ENCODE measurements around the gene FADS2.

The FADS2 gene

DNA sequence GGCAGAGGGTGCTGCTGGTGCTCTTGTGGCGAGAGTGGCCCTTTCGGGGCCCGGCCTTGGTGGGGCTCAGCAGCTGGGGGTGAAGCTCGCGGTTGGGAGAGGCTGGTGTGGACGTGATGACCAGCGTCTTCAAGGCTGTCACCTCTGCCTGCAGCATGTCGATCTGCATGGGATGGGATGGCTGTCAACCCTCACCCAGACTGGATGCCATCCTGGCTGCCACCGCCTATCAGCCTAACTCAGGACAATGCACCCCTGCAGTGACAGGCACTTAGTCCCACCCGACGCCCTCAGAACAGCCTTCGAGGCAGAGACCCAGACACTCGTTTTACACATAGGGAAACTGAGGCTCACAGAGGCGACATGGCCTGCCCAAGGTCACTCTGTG is 78.4 kb downstream of the FADS2 start:
- no peak for DNase-seq
- H3K36me3 ChIP-seq: no peaks in the 10 kb centered on the region

DNA sequence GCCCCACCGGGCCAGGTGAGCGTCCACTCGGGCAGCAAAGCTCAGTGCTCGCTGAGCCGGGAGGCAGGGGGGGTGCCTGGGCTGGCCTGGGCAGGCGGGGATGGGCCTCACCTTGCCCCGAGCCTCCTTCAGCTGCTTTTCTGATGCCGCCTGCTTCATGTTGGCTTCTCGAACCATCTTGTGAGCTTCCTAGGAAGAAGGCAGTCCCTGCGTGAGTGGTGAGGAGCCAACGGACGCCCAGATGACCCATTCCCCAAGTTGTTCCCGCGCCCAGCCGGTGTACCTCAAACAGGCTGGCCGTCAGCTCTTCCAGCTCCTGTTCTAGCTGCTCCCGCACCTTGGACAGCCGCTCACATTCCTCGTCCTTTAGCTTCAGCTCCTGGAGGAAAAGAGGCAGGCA is 79.2 kb downstream of the FADS2 start:
- no peak for DNase-seq
- H3K27ac ChIP-seq: no peak overlapping the region
- TF ChIP-seq, protein P1, sequence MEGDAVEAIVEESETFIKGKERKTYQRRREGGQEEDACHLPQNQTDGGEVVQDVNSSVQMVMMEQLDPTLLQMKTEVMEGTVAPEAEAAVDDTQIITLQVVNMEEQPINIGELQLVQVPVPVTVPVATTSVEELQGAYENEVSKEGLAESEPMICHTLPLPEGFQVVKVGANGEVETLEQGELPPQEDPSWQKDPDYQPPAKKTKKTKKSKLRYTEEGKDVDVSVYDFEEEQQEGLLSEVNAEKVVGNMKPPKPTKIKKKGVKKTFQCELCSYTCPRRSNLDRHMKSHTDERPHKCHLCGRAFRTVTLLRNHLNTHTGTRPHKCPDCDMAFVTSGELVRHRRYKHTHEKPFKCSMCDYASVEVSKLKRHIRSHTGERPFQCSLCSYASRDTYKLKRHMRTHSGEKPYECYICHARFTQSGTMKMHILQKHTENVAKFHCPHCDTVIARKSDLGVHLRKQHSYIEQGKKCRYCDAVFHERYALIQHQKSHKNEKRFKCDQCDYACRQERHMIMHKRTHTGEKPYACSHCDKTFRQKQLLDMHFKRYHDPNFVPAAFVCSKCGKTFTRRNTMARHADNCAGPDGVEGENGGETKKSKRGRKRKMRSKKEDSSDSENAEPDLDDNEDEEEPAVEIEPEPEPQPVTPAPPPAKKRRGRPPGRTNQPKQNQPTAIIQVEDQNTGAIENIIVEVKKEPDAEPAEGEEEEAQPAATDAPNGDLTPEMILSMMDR (IDR thresholded peaks at IDR 0.05; ENCODE audit: low read depth, low read length): no peak
- no peaks in the 10 kb centered on the region for H3K27me3 ChIP-seq (ENCODE audit: insufficient read depth, low read depth, severe bottlenecking)
- no peaks in the 10 kb centered on the region for H3K36me3 ChIP-seq
- H3K4me3 ChIP-seq (ENCODE audit: low read depth, low read length): no peak overlapping the region
- H3K9me3 ChIP-seq (ENCODE audit: severe bottlenecking): no peaks in the 10 kb centered on the region

More for the DNA sequence above, 78.4 kb downstream of the FADS2 start:
- Histone ChIP-seq H3K4me3 (ENCODE audit: low read depth, low read length) (no peak overlapping the region), H3K27me3 (ENCODE audit: insufficient read depth, low read depth, severe bottlenecking) (no peaks in the 10 kb centered on the region), H3K9me3 (ENCODE audit: severe bottlenecking) (no peaks in the 10 kb centered on the region), H3K27ac (no peak overlapping the region)
- TF ChIP-seq, protein P1 (IDR thresholded peaks at IDR 0.05; ENCODE audit: low read depth, low read length): no peak

DNA sequence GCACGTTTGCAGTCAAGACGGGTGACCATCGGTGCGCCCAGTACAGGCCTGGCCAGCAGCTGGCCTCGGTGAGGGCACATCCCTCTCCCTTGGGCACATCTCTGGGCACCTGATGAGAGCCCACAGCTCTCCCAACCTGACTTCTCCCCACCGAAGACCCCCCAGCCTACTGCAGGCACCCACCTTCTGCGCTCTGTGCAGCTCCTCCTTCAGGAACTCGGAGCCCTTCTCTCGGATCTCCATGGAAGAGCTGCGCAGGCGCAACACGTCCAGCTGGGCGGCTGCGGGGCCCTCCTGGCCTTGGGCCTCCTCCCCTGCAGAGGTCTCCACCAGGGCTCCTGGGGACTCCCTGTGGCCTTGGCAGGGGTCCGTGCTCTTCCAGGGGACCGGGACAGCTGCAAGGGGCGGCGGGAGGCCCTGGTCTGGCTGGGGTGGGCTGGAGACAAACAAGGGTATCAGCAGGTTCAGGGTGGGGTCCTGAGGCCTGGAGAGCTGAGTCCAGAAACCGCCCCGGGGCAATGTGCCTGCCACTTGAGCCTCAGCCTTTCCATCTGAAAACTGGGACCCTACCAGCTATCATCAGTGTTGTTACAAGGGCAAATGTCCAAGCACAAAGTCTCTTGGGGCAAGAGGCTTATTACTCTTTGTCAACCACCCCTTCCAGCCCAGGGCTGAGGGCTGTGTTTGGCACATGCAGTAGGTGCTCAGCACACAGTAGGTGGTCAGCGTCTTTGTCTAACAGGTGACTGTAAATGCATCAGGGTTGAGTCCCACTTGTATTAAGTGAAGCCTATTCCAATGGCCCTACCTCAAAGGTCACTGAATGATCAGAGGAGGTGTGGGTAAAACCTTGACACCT is 80.0 kb downstream of the FADS2 start:
- Histone ChIP-seq H3K36me3 (no peaks in the 10 kb centered on the region), H3K4me3 (ENCODE audit: low read depth, low read length) (no peak overlapping the region), H3K27ac (no peak overlapping the region), H3K9me3 (ENCODE audit: severe bottlenecking) (no peaks in the 10 kb centered on the region), H3K27me3 (ENCODE audit: insufficient read depth, low read depth, severe bottlenecking) (no peaks in the 10 kb centered on the region)
- TF ChIP-seq, protein P1 (IDR thresholded peaks at IDR 0.05; ENCODE audit: low read depth, low read length): no peak
- no peak for DNase-seq

DNA sequence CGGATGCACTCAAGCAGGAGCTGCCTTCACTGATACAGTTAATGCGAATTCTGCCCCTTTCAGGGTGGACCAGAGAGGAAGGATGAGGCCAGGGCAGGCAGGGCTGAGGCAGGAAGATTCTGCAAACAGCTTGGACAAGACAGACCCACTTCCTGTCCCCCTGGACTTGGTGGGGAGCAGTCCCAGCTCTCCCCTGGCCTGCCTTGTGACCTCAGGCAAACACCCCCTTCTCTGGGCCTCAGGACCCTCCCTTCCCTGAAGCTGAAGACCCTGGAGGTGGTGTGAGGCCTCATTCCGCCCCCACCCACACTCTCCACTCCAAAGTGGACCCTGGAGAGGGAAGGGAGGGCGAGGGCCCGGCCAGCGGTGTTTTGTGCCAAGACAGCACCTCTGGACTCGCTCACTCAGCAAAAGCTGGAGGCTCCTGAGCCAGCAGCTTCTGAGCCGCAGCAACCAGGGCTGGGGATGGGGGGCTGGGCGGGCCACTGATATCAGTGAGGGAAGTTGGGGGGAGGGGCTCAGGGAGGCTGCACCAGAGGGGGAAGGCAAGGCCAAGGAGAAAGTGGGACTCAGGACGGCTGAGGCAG is 80.7 kb downstream of the FADS2 start:
- Histone ChIP-seq H3K4me3 (ENCODE audit: low read depth, low read length) (no peak overlapping the region), H3K27me3 (ENCODE audit: insufficient read depth, low read depth, severe bottlenecking) (no peaks in the 10 kb centered on the region), H3K27ac (no peak overlapping the region), H3K36me3 (no peaks in the 10 kb centered on the region), H3K9me3 (ENCODE audit: severe bottlenecking) (no peaks in the 10 kb centered on the region)
- TF ChIP-seq, protein P1 (IDR thresholded peaks at IDR 0.05; ENCODE audit: low read depth, low read length): no peak
- DNase-seq: no peak

DNA sequence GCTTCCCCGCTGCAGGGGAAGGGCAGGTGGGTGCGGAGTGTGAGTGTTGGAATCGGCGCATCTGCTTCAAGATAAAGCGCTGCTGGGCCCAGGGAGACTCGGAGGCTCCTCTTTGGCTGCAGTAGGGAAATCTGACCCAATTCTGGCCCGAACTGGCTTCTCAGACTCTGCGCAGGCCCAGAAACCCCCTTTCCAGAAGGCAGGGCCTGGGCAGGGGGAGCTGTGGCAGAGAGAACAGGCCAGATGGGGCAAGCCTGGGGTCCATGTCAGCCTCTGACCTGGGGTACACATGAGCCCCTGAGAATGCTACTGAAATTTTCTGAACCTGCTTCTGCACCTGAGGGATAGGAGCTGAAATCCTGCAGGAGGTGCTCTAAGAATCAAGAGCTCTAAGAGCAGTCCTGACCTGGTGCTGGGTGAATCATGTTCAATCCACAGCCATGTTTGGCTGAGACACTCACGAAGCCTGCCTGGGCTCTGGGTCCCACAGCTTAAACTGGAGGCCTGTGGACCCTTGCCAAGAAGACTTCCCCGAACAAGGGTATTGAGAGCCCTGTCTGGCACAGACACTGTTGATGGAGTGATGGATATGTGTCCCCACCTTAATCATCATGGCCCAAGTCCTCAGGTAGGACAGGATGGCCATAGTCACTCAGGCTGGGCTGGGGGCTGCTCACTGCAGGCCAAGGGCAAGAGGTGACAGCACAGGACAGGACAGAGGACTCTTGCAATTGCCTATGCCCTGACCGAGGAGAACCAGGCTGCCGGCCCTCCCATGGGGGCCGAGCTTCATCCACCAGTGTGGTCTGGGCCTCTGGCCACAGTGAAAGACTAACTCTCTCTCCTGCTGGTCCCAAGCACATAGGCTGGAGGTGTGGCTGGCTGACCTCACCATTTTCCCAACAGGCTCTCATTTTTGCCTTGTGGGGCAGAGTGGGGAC is 82.4 kb downstream of the FADS2 start:
- no peak overlapping the region for H3K4me3 ChIP-seq (ENCODE audit: low read depth, low read length)
- TF ChIP-seq, protein P1 (IDR thresholded peaks at IDR 0.05; ENCODE audit: low read depth, low read length): no peak
- no peaks in the 10 kb centered on the region for H3K27me3 ChIP-seq (ENCODE audit: insufficient read depth, low read depth, severe bottlenecking)
- no peaks in the 10 kb centered on the region for H3K9me3 ChIP-seq (ENCODE audit: severe bottlenecking)
- H3K27ac ChIP-seq: no peak overlapping the region
- no peak for DNase-seq
- no peaks in the 10 kb centered on the region for H3K36me3 ChIP-seq

Data from WERI-Rb-1 (cell line).